Mucosa of descending colon (tissue), 3 donors: ENCODE data around the gene ARL5C. TPM values are rescaled to one million over a fixed set of nuclear protein-coding genes. Genes with fewer than 3 reads are reported as not detected.

ENCODE experiments used
- ATAC-seq: fragments of 200-7000 bp; cut with Tn5 transposase; one replicate; pipeline ENCODE4 v1.9.1; 2020; ENCODE audit warnings: mild to moderate bottlenecking, moderate library complexity
- DNase-seq, 3 donors: peaks; one replicate each; pipeline ENCODE4 v3.0.0-alpha.2; 2020
- H3K36me3 ChIP-seq: fragments of 200-600 bp; one replicate; pipeline ENCODE4 v1.8.0; 2021; ENCODE audit warnings: low read depth, mild to moderate bottlenecking
- H3K4me1 ChIP-seq: fragments of 200-600 bp; one replicate; pipeline ENCODE4 v1.8.0; 2021; ENCODE audit warnings: low read depth, mild to moderate bottlenecking
- H3K4me3 ChIP-seq: fragments of 200-600 bp; one replicate; pipeline ENCODE4 v1.8.0; 2021; ENCODE audit warnings: mild to moderate bottlenecking
- H3K9me3 ChIP-seq: fragments of 200-600 bp; one replicate; pipeline ENCODE4 v1.8.0; 2021; ENCODE audit warnings: mild to moderate bottlenecking
- intact Hi-C, 2 donors: fragments of 100-400 bp; cut with DNase I in 1 of 2; cut with micrococcal nuclease in 1 of 2; formaldehyde crosslinking; loops; one replicate each; pipeline versions ENCODE4 v1.11.0 to v1.11.1; 2022; cut with DNase I, micrococcal nuclease
- long read RNA-seq, 2 donors: library from polyadenylated mRNA; unstranded; transcript quantifications; one replicate each; pipeline ENCODE4 v2.0.0, GENCODE V29; 2019 to 2021
- total RNA-seq, 3 donors: library from RNA; stranded (reverse); fragmentation: NEBNext Ultra II Directional in 2 of 3; extraction: Animal tissue kit (Norgen Biotek cat#: 25700) in 2 of 3; gene quantifications; one replicate each; pipeline versions ENCODE4 v1.2.1 to v1.2.4, GENCODE V29; 2021 to 2023
- TF ChIP-seq, protein P1 (sequence below): fragments of 200-600 bp; IDR thresholded peaks from one replicate; pipeline ENCODE4 v1.8.0; 2022; ENCODE audit warnings: antibody characterized with exemption, mild to moderate bottlenecking
- donor health status: DM: no; HTN: no; CAD: no; lungs with moderate emphysema.
- donor health status: DM: no; HTN: no; CAD: no.
- donor health status: DM: no; HTN: yes; CAD: no.

ARL5C gene, protein sequence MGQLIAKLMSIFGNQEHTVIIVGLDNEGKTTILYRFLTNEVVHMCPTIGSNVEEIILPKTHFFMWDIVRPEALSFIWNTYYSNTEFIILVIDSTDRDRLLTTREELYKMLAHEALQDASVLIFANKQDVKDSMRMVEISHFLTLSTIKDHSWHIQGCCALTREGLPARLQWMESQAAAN
- total RNA-seq = not detected
- long read RNA-seq, donor 1 = 0 reads
- long read RNA-seq, donor 2 = 0 reads

DNA sequence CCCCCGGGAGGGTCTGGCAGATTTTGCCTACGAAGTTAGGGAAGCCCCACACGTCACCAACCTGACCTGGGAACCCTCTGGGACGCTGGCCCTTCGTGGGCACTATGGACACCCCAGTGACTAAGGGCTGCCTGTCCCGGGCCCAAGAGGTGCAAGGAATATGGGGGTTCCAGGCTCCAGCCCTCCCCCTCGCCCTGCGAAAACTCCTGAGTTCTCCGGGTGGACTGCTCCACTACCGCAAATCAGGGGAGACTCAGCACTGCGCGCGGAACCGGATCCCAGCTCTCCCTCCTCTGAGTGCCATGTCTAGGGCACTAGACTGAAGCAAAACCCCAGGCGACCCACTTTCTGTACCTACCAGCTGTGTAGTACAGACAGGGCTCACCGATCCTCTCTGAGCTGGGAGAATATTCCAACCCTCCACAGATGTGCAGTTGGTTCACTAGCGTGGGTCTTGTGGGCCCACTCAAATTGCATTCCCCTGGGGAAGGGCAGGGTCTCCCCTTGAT lies at the start of gene ARL5C:
ARL5C (minus strand) TSS at position 321 of the 509 bp plus-strand sequence. CDS start 401 bp downstream, outside the sequence.
- TF ChIP-seq, protein P1, sequence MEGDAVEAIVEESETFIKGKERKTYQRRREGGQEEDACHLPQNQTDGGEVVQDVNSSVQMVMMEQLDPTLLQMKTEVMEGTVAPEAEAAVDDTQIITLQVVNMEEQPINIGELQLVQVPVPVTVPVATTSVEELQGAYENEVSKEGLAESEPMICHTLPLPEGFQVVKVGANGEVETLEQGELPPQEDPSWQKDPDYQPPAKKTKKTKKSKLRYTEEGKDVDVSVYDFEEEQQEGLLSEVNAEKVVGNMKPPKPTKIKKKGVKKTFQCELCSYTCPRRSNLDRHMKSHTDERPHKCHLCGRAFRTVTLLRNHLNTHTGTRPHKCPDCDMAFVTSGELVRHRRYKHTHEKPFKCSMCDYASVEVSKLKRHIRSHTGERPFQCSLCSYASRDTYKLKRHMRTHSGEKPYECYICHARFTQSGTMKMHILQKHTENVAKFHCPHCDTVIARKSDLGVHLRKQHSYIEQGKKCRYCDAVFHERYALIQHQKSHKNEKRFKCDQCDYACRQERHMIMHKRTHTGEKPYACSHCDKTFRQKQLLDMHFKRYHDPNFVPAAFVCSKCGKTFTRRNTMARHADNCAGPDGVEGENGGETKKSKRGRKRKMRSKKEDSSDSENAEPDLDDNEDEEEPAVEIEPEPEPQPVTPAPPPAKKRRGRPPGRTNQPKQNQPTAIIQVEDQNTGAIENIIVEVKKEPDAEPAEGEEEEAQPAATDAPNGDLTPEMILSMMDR = no peak
- no peaks in the 10 kb centered on the region for H3K9me3 ChIP-seq
- H3K4me3 ChIP-seq = no peak within 1 kb of the TSS
- ATAC-seq = no peak
- no peak for DNase-seq
- peaks cover 7% of the 10 kb centered on the region for H3K4me1 ChIP-seq
- no peaks in the 10 kb centered on the region for H3K36me3 ChIP-seq
- intact Hi-C loops = no loop called here

DNA sequence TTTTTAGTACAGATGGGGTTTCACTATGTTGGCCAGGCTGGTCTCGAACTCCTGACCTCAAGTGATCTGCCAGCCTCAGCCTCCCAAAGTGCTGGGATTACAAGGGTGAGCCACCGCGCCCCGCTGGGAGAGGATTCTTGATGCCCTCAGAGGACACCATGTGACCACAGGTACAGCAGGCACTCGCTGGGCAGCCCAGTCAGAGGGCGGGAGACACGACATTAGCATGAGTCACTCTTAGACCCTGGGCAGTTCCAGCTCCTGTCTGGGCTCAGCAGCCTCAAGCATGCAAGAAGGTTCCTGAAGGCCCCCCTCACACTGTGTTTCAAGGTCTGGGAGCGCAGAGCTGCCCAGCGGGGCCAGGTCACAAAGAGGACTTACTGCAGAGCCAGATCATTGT lies 47.9 kb upstream of the ARL5C start:
- Histone ChIP-seq H3K9me3 (no peaks in the 10 kb centered on the region), H3K4me1 (peaks cover 15% of the 10 kb centered on the region), H3K4me3 (no peak overlapping the region), H3K36me3 (no peaks in the 10 kb centered on the region)
- DNase-seq = peak in 1 of 3 donors; percentile 42
- TF ChIP-seq, protein P1 = no peak
- intact Hi-C loops = no loop called here
- ATAC-seq = peak; percentile 20

DNA sequence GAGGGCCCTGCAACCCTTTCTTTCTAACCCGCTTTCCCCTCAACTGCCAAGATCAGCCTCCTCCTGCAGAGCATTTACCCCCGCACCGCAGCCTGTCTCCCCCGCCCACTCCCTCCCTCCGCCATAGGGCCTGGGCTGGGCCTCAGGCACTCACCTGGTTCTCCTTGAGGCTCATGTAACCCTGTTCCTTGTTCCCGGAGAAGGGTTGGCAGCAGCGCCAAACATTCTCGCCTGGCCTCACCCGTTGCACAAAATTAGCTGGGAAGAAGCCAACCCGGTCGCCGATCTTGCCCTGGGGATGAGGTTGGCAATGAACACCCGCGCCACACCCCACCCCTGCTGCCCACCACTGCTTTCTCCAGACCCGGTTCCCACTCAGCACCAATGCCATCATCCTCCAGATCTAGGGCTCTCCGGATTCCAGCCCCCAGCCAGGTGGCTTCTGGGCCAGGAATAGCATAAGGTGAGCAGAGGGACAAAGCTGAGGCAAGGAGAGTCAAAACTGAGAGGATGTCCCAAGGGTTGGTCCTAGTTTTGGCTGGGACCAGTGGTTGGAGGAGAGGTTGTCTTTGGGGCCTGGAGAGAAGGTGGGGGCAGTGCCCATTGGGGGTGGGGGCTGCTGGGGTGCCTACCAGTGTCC lies 47.0 kb upstream of the ARL5C start:
- peak in 1 of 3 donors; percentile 24 for DNase-seq
- intact Hi-C loops = no loop called here
- H3K36me3 ChIP-seq = no peaks in the 10 kb centered on the region
- peak; percentile 47 for ATAC-seq
- no peak overlapping the region for H3K4me3 ChIP-seq
- TF ChIP-seq, protein P1 = no peak
- no peaks in the 10 kb centered on the region for H3K9me3 ChIP-seq
- H3K4me1 ChIP-seq = peaks cover 16% of the 10 kb centered on the region

DNA sequence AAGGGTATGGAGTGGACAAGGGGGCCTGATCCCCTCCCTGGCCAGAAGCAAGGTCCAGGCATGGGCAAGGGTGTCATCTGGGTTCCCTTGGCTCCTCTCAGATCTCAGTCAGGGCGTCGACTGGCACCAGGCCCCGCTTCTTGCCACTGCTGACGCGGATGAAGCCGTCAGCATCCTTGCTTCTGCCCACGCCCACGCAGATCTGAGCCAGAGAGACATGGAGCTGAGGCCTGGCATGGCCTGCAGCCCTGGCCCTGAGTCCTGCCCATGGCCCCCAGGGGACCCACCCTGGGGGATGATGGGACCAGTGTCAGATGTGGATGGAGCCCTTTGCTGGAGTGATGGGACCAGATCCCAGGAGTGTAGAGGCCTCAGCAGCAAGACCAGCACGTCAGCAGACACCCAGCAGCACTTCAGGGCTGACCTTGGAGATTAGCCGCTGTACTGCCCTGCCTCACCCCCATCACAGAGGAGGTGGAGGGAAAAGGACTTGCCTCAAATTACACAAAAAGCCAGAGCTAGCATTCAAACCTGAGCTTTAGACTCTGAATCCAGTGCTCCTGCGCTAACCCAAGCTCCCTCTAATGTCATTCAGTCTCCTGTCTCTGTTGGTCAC lies 46.3 kb upstream of the ARL5C start:
- ATAC-seq (no peak), DNase-seq (no peak)
- intact Hi-C loops = no loop called here

DNA sequence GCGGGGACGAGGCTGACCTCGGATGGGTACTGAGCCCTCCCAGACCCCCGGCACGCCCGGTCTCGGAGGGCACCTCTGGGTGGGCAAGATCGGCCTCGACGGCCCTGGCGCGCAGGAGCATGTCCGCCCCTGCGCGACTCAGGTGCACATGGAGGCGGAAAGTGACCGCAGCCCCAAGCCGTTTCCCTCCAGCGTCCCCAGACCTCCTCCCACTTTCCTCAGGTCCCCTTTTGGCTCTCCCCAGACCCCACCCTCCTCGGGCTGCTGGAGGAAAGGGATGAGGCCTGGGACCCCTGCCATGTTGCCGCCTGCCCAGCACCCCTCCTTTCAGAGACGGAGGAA lies 44.1 kb upstream of the ARL5C start:
- no peaks in the 10 kb centered on the region for H3K9me3 ChIP-seq
- no peaks in the 10 kb centered on the region for H3K36me3 ChIP-seq
- DNase-seq (no peak), ATAC-seq (no peak)
- peaks cover 16% of the 10 kb centered on the region for H3K4me1 ChIP-seq
- TF ChIP-seq, protein P1 = no peak
- no peak overlapping the region for H3K4me3 ChIP-seq
- intact Hi-C loops = no loop called here

More for the DNA sequence above, 46.3 kb upstream of the ARL5C start:
- Histone ChIP-seq H3K4me3 (no peak overlapping the region), H3K9me3 (no peaks in the 10 kb centered on the region), H3K4me1 (peaks cover 16% of the 10 kb centered on the region), H3K36me3 (no peaks in the 10 kb centered on the region)
- TF ChIP-seq, protein P1 = no peak
